Measurements from ENCODE around the gene WNT11.

Gene WNT11

DNA sequence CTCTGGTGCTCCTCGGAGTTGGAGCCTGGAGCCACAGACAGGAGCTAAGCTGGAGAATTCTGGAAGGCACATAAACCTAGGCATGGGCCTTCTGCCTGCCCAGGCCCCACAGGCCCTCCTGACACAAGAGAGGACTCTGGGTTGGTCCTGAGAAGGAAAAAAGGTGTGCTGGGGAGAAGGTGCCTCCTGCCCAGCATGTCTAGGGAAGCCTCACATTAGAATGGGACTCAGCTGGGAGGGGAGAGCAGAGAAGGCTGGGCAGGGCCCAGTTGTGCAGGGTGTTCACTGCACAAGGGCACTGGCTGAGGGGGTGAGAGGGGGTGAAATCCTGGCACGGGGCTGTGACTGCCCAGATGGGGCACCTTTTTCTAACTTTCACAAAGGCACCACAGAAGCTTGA lies 39.4 kb upstream of the WNT11 start:
- Histone ChIP-seq H3K4me3 (ENCODE audit: low read depth, low read length) (no peak overlapping the region), H3K36me3 (replicated peaks) (no peaks in the 10 kb centered on the region), H3K27ac (no peak overlapping the region), H3K27me3 (replicated peaks) (peaks cover 7% of the 10 kb centered on the region)
- DNase-seq: no peak
- TF ChIP-seq, protein P1, sequence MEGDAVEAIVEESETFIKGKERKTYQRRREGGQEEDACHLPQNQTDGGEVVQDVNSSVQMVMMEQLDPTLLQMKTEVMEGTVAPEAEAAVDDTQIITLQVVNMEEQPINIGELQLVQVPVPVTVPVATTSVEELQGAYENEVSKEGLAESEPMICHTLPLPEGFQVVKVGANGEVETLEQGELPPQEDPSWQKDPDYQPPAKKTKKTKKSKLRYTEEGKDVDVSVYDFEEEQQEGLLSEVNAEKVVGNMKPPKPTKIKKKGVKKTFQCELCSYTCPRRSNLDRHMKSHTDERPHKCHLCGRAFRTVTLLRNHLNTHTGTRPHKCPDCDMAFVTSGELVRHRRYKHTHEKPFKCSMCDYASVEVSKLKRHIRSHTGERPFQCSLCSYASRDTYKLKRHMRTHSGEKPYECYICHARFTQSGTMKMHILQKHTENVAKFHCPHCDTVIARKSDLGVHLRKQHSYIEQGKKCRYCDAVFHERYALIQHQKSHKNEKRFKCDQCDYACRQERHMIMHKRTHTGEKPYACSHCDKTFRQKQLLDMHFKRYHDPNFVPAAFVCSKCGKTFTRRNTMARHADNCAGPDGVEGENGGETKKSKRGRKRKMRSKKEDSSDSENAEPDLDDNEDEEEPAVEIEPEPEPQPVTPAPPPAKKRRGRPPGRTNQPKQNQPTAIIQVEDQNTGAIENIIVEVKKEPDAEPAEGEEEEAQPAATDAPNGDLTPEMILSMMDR (IDR thresholded peaks at IDR 0.05; ENCODE audit: low read depth, low read length, missing control alignments): no peak
- in situ Hi-C loops (cut with HindIII; ENCODE audit: low pct_ligation_motif_present, low sequenced_read_pairs): no loop called here

DNA sequence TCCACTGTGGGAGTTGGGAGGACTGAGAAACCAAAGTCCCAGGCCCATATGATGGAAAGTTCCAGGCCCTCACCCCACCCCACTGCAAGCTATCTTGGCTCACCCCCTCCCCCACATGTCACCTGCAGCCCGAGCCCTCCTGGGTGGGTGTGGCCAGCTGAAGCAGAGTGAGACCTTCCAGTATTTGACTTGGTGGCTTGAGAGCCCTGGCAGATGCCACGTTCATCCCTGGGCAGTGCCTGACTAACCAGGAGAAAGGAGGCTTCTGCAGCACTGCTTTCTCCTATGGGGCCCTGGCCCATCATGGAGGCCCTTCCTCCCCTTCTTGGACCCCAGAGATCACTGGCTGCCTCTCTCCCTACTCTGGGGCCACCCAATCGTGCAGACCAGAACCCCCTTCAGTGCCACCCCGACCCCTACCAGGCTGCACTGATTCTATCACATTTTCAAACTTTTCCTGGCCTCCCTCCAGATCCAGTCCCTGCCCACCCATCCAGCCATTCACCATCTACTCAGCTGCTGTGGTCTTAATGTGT lies 38.1 kb upstream of the WNT11 start:
- no peak for DNase-seq
- TF ChIP-seq, protein P1 (IDR thresholded peaks at IDR 0.05; ENCODE audit: low read depth, low read length, missing control alignments): no peak
- peaks cover 7% of the 10 kb centered on the region for H3K27me3 ChIP-seq (replicated peaks)
- H3K36me3 ChIP-seq (replicated peaks): no peaks in the 10 kb centered on the region
- H3K27ac ChIP-seq: no peak overlapping the region
- H3K4me3 ChIP-seq (ENCODE audit: low read depth, low read length): no peak overlapping the region
- in situ Hi-C loops (cut with HindIII; ENCODE audit: low pct_ligation_motif_present, low sequenced_read_pairs): no loop called here

DNA sequence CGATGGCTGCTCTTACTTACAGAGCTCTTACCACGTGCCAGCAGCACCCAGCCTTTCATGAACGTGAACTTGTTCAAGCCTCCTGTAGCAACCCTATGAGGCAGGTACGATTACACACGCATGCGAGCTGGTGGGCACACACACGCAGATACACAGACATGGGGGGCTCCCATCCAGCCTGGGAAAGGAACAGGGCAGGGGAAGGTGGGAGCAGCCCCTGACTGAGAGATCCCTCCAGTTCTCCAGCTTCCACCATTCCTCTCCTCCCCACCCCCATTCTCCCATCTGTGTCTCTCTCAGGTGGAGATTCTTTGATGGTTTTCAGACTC lies 37.6 kb upstream of the WNT11 start:
- TF ChIP-seq, protein P1 (IDR thresholded peaks at IDR 0.05; ENCODE audit: low read depth, low read length, missing control alignments): no peak
- Histone ChIP-seq H3K27ac (no peak overlapping the region), H3K27me3 (replicated peaks) (peaks cover 7% of the 10 kb centered on the region), H3K4me3 (ENCODE audit: low read depth, low read length) (no peak overlapping the region), H3K36me3 (replicated peaks) (no peaks in the 10 kb centered on the region)
- in situ Hi-C loops (cut with HindIII; ENCODE audit: low pct_ligation_motif_present, low sequenced_read_pairs): no loop called here
- DNase-seq: no peak

DNA sequence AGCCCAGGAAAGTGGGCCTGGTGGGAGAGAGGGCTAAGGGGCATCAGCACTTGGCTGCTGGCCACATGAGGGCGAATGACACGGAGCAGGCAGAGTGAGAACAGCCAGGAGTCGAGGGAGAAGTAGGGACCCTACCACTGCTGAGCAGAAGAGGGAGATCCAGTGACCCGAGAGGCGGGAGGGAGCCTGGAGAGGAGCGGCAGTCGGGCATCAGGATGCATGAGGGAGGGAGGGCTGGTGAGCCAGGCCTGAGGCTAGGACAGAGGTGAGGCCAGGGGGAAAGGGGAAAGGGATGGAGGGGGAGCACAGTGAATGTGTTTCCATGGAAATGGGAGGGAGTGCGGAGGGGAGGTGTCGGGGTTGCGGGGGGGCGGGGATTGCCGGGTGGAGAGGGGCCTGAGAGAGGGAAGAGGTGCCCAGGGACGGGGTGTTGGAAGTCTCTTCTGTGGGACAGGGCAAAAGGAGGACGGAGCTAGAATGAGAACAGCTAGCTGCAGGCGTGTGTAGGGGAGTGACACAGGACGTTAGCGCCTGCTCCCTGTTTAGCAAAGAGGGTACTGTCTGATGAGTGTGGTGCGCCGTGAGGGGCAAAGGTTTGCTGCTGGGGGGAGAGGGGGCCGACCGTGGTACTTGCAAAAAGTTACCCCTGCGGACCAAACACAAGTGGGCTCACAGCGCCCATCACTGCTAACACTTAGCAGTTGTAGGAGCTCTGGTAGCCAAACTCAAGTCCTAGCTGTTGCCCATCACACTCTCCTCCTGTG lies 37.1 kb upstream of the WNT11 start:
- TF ChIP-seq, protein P1 (IDR thresholded peaks at IDR 0.05; ENCODE audit: low read depth, low read length, missing control alignments): no peak
- Histone ChIP-seq H3K4me3 (ENCODE audit: low read depth, low read length) (no peak overlapping the region), H3K27me3 (replicated peaks) (peaks cover 7% of the 10 kb centered on the region), H3K27ac (no peak overlapping the region), H3K36me3 (replicated peaks) (no peaks in the 10 kb centered on the region)
- DNase-seq: no peak
- in situ Hi-C loops (cut with HindIII; ENCODE audit: low pct_ligation_motif_present, low sequenced_read_pairs): no loop called here

DNA sequence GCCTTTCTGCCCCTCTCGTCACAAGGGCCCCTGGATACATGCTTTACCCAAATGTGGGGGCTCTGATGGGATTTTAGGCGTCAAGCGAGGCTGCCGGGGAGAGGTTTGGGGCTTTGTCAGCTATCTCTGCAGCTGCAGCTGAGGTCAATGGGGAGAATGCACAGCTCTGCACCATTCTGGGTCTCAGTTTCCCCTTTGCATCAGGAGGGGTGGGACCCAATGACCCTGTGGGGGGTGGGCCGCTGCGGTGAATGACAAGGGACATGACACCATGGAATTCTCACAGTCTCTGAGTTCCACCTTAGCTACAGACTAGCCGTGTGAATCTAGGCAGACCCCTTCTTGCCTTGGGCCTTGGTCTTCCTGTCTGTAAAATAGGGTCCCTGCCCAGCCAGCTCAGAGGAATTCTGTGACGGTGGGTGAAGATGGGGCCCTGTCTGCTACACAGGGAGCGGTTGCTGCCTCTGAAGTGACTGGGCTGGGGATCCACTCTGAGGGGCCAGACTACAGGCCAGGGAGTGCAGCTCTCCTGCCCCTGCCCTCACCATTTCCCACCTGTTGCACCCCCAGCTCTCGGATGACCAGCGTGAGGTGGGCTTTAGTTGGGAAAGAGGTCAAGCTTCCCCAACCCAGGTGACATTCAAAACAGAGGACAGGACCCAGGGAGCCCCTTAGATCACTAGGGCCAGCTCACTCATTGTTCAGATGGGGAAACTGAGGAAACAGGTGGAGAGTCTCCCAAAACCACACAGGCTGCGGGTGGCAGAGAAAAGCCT lies 35.9 kb upstream of the WNT11 start:
- TF ChIP-seq, protein P1 (IDR thresholded peaks at IDR 0.05; ENCODE audit: low read depth, low read length, missing control alignments): no peak
- Histone ChIP-seq H3K27ac (no peak overlapping the region), H3K27me3 (replicated peaks) (peaks cover 7% of the 10 kb centered on the region), H3K36me3 (replicated peaks) (no peaks in the 10 kb centered on the region), H3K4me3 (ENCODE audit: low read depth, low read length) (no peak overlapping the region)
- in situ Hi-C loops (cut with HindIII; ENCODE audit: low pct_ligation_motif_present, low sequenced_read_pairs): no loop called here
- DNase-seq: no peak

Measured in brain microvascular endothelial cell (primary cell).